ENCODE measurements around the gene ABO.

DNA sequence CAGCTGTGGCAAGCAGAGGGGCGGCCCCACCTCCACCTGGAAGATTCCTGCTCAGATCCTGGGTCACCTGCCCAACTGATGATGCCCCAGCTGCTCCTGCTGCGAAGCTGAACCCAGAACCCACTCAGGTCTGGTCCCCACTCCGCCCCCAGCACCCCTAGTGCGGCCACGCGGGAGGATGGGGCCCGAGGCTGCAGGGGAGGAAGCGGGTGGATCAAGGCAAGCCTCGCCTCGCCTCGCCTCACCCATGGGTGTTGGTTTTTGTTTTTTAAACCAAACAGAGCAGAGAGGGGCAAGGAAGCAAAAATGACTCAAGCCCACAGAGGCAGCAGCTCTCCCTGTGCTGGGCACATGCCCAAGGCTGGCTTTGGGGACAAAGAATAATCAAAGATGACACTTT lies 23.2 kb downstream of the ABO start:
- no peak for TF ChIP-seq EZH2 (IDR thresholded peaks at IDR 0.05; ENCODE audit: low read depth)
- no peak for TF ChIP-seq CTCF (conservative IDR thresholded peaks at IDR 0.05)
